HCT116 (cell line): Measurements from ENCODE around the gene DNAJC6. TPM values are rescaled to one million over a fixed set of nuclear protein-coding genes. Genes with fewer than 3 reads are reported as not detected.

Experiments
- ATAC-seq: fragments of 200-7000 bp; cut with Tn5 transposase; 2 replicates; pipeline ENCODE4 v1.9.1; 2020; ENCODE audit warnings: mild to moderate bottlenecking, moderate library complexity
- BruUV-seq: library from RNA; stranded (reverse); fragments of 400-500 nt; replicated peaks from 2 replicates; lab custom pipeline; 2021; lab: Mats Ljungman, UMichigan
- CTCF ChIA-PET: fragments of 300-600 bp; sonication (Branson Sonifier 250); formaldehyde crosslinking; loops from one replicate; lab custom pipeline; 2021; ENCODE audit warnings: antibody characterized with exemption; lab: Charles Lee
- POLR2A ChIA-PET: fragments of 300-600, 350-600 bp; sonication (Branson Sonifier 250); formaldehyde crosslinking; loops from one replicate; lab custom pipeline; 2021; ENCODE audit warnings: antibody characterized with exemption; lab: Charles Lee
- RAD21 ChIA-PET, 2 experiments: fragments of 300-600 bp; sonication (Branson Sonifier 250); formaldehyde crosslinking; loops; one replicate each; lab custom pipeline; 2023; ENCODE audit warnings: low total read pairs in 2 of 2; ENCODE audit not compliant: uncharacterized antibody in 2 of 2, unreplicated experiment in 2 of 2, low non-redundant PET in 1 of 2; lab: Charles Lee
- DNase-seq: peaks from one replicate; pipeline ENCODE4 v3.0.0-alpha.2; 2010; ENCODE audit warnings: low read depth, low spot score
- H2AFZ ChIP-seq: fragments of 200-600 bp; shearing (Covaris generic), sonication (generic); 2 replicates; pipeline ENCODE4 v1.6.1; 2017; ENCODE audit warnings: low read depth, mixed run types, mixed read lengths, antibody characterized with exemption, low read length; ENCODE audit not compliant: poor library complexity, severe bottlenecking
- H3K27ac ChIP-seq: 2 replicates; pipeline ENCODE4 v1.5.1; 2012; ENCODE audit warnings: low read depth, low read length
- H3K27me3 ChIP-seq: fragments of 200-600 bp; sonication (generic); 2 replicates; pipeline ENCODE4 v1.6.1; 2016; ENCODE audit warnings: mixed run types, low read length, mixed read lengths; ENCODE audit not compliant: insufficient read depth
- H3K36me3 ChIP-seq, 2 experiments: fragments of 200-500 bp in 1 of 2; fragments of 200-600 bp in 1 of 2; sonication (Bioruptor generic) in 1 of 2; sonication (generic) in 1 of 2; 2 replicates each; pipeline versions ENCODE4 v1.5.1 to v1.6.1; 2014 to 2016; ENCODE audit warnings: low read length in 2 of 2, inconsistent platforms in 1 of 2, mixed read lengths in 1 of 2, mixed run types in 1 of 2; ENCODE audit not compliant: insufficient read depth in 2 of 2, control insufficient read depth in 1 of 2
- H3K4me1 ChIP-seq, 2 experiments: fragments of 200-600 bp in 1 of 2; sonication (generic) in 1 of 2; 2 replicates each; pipeline versions ENCODE4 v1.5.1 to v1.6.1; 2012 to 2017; ENCODE audit warnings: low read length in 2 of 2, inconsistent platforms in 1 of 2, mild to moderate bottlenecking in 1 of 2, mixed read lengths in 1 of 2, mixed run types in 1 of 2, moderate library complexity in 1 of 2; ENCODE audit not compliant: insufficient read depth in 2 of 2, control insufficient read depth in 1 of 2
- H3K4me2 ChIP-seq: fragments of 200-600 bp; sonication (generic); 2 replicates; pipeline ENCODE4 v1.6.1; 2017; ENCODE audit warnings: mixed run types, low read length, mixed read lengths
- H3K4me3 ChIP-seq, 2 experiments: fragments of 200-600 bp in 1 of 2; sonication (generic) in 1 of 2; replicated peaks in 1 of 2; 2 replicates each; pipeline ENCODE4 v1.5.1; 2011 to 2016; ENCODE audit warnings: low read length in 2 of 2, control low read depth in 1 of 2, low read depth in 1 of 2, mild to moderate bottlenecking in 1 of 2, mixed read lengths in 1 of 2, mixed run types in 1 of 2
- H3K79me2 ChIP-seq: fragments of 200-600 bp; sonication (generic); 2 replicates; pipeline ENCODE4 v1.6.1; 2017; ENCODE audit warnings: mild to moderate bottlenecking, mixed run types, low read length, moderate library complexity, mixed read lengths; ENCODE audit not compliant: insufficient read depth
- H3K9ac ChIP-seq: fragments of 200-600 bp; sonication (generic); 2 replicates; pipeline ENCODE4 v1.6.1; 2016; ENCODE audit warnings: low read length, mixed read lengths
- H3K9me2 ChIP-seq: fragments of 200-600 bp; sonication (generic), shearing (Covaris generic); 2 replicates; pipeline ENCODE4 v1.6.1; 2017; ENCODE audit warnings: mixed run types, mild to moderate bottlenecking, moderate library complexity; ENCODE audit not compliant: insufficient read depth
- H3K9me3 ChIP-seq, 2 experiments: fragments of 200-500 bp in 1 of 2; fragments of 200-600 bp in 1 of 2; sonication (Bioruptor generic) in 1 of 2; sonication (generic) in 1 of 2; 2 replicates each; pipeline ENCODE4 v1.6.1; 2014 to 2017; ENCODE audit warnings: low read length in 2 of 2, mixed read lengths in 2 of 2, inconsistent platforms in 1 of 2, low read depth in 1 of 2, mild to moderate bottlenecking in 1 of 2, mixed run types in 1 of 2, moderate library complexity in 1 of 2; ENCODE audit not compliant: control insufficient read depth in 1 of 2, insufficient read depth in 1 of 2
- H4K20me1 ChIP-seq: fragments of 200-600 bp; sonication (generic), shearing (Covaris generic); 2 replicates; pipeline ENCODE4 v1.6.1; 2017; ENCODE audit warnings: mixed run types, mild to moderate bottlenecking, moderate library complexity; ENCODE audit not compliant: insufficient read depth
- CBX3 ChIP-seq: IDR thresholded peaks from 2 replicates; pipeline ENCODE4 v1.6.1; 2012; ENCODE audit warnings: low read depth
- CEBPB ChIP-seq: IDR thresholded peaks from 2 replicates; pipeline ENCODE4 v1.6.1; 2012; ENCODE audit warnings: low read depth
- EGR1 ChIP-seq: IDR thresholded peaks from 2 replicates; pipeline ENCODE4 v1.6.1; 2012; ENCODE audit warnings: low read depth
- ELF1 ChIP-seq: IDR thresholded peaks from 2 replicates; pipeline ENCODE4 v1.6.1; 2012; ENCODE audit warnings: low read depth, borderline replicate concordance
- EZH2 ChIP-seq: fragments of 200-600 bp; sonication (generic); IDR thresholded peaks from 2 replicates; pipeline ENCODE4 v1.6.1; 2017; ENCODE audit warnings: antibody characterized with exemption, mixed run types
- EZH2phosphoT487 ChIP-seq: fragments of 200-600 bp; IDR thresholded peaks from 2 replicates; pipeline ENCODE4 v1.6.1; 2018; ENCODE audit warnings: antibody characterized with exemption, borderline replicate concordance
- POLR2AphosphoS5 ChIP-seq: IDR thresholded peaks from 2 replicates; pipeline ENCODE4 v1.6.1; 2011; ENCODE audit warnings: mild to moderate bottlenecking, low read depth, low read length, moderate library complexity
- RAD21 ChIP-seq: IDR thresholded peaks from 2 replicates; pipeline ENCODE4 v1.6.1; 2012; ENCODE audit warnings: low read depth, mild to moderate bottlenecking
- SP1 ChIP-seq: IDR thresholded peaks from 2 replicates; pipeline ENCODE4 v1.6.1; 2012; ENCODE audit warnings: low read depth
- SRF ChIP-seq: IDR thresholded peaks from 2 replicates; pipeline ENCODE4 v1.6.1; 2012; ENCODE audit warnings: low read depth
- TCF7L2 ChIP-seq: IDR thresholded peaks from 2 replicates; pipeline ENCODE4 v1.7.0; 2011; ENCODE audit warnings: borderline replicate concordance, inconsistent platforms; ENCODE audit not compliant: insufficient read depth, insufficient read length; ENCODE audit errors: extremely low read depth
- YY1 ChIP-seq: IDR thresholded peaks from 2 replicates; pipeline ENCODE4 v1.6.1; 2011; ENCODE audit warnings: low read length, low read depth, moderate library complexity, mild to moderate bottlenecking; ENCODE audit not compliant: insufficient replicate concordance; ENCODE audit errors: extremely low read depth
- ZFX ChIP-seq: fragments of 450-650 bp; IDR thresholded peaks from 2 replicates; pipeline ENCODE4 v1.6.1; 2017
- intact Hi-C: fragments of 100-400 bp; cut with micrococcal nuclease; formaldehyde crosslinking; loops from 2 replicates; pipeline ENCODE4 v1.10.0; 2022
- total RNA-seq: library from RNA; stranded (reverse); gene quantifications from one replicate; pipeline ENCODE4 v1.2.1, GENCODE V29; 2021; ENCODE audit not compliant: unreplicated experiment
- TF ChIP-seq, protein P1 (sequence below): IDR thresholded peaks from 2 replicates; pipeline ENCODE4 v1.6.1; 2012
- TF ChIP-seq, protein P2 (sequence below): IDR thresholded peaks from 2 replicates; pipeline ENCODE4 v1.6.1; 2012
- TF ChIP-seq, protein P3 (sequence below): IDR thresholded peaks from 2 replicates; pipeline ENCODE4 v1.6.1; 2012; ENCODE audit warnings: low read depth
- TF ChIP-seq, protein P4 (sequence below): IDR thresholded peaks from 2 replicates; pipeline ENCODE4 v1.6.1; 2011; ENCODE audit warnings: mild to moderate bottlenecking, low read length, moderate library complexity; ENCODE audit not compliant: insufficient replicate concordance; ENCODE audit errors: extremely low read depth
- TF ChIP-seq, protein P5 (sequence below), 3 experiments: fragments of 200-600 bp in 1 of 3; sonication (generic) in 1 of 3; IDR thresholded peaks in 2 of 3; conservative IDR thresholded peaks in 1 of 3; 2 replicates each; pipeline ENCODE4 v1.5.1; 2012 to 2017; ENCODE audit warnings: low read depth in 2 of 3, low read length in 2 of 3, antibody characterized with exemption in 1 of 3, borderline replicate concordance in 1 of 3, control low read depth in 1 of 3, mild to moderate bottlenecking in 1 of 3, mixed read lengths in 1 of 3, mixed run types in 1 of 3, moderate library complexity in 1 of 3; ENCODE audit not compliant: insufficient read depth in 1 of 3

DNAJC6 gene
- total RNA-seq, 1 experiment from 2014 or later, result 9.0 TPM

DNA sequence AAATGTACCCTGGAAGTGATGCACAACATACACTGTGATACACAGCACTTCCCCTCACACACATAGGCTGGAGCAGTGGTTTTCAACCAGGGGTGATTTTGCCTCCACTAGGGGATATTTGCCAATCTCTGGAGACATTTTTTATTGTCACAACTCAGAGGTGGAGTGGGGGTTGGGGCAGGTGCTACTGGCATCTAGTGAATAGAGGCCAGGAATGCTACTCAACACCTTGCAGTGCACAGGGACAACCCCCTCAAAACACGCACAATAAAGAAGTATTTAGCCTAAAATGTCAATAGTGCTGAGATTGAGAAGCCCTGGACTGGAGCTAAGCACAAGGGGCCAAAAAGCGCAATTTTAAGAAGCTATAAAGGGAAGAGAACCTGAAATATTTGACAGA lies 54.1 kb downstream of the DNAJC6 start:
- Histone ChIP-seq H3K4me3 (no peak overlapping the region), H3K9me3 (no peaks in the 10 kb centered on the region), H2AFZ (no peak overlapping the region), H3K36me3 (no peaks in the 10 kb centered on the region), H3K27ac (no peak overlapping the region), H3K9me2 (no peaks in the 10 kb centered on the region), H3K4me2 (no peak overlapping the region), H3K79me2 (no peaks in the 10 kb centered on the region), H3K27me3 (no peaks in the 10 kb centered on the region), H3K9ac (no peak overlapping the region), H4K20me1 (no peaks in the 10 kb centered on the region), H3K4me1 (peaks cover 3 to 10% of the 10 kb centered on the region in 2 experiments; a peak in 3 of 4 replicates)
- TF ChIP-seq, protein P1, sequence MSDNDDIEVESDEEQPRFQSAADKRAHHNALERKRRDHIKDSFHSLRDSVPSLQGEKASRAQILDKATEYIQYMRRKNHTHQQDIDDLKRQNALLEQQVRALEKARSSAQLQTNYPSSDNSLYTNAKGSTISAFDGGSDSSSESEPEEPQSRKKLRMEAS, result no peak
- TF ChIP-seq EGR1 (no peak), CBX3 (no peak), EZH2 (no peak), EZH2phosphoT487 (no peak), ZFX (no peak), RAD21 (no peak), SRF (no peak), YY1 (no peak), SP1 (no peak), CEBPB (no peak), ELF1 (no peak), POLR2AphosphoS5 (no peak), TCF7L2 (no peak)
- TF ChIP-seq, protein P2, sequence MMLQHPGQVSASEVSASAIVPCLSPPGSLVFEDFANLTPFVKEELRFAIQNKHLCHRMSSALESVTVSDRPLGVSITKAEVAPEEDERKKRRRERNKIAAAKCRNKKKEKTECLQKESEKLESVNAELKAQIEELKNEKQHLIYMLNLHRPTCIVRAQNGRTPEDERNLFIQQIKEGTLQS, result no peak
- TF ChIP-seq, protein P3, sequence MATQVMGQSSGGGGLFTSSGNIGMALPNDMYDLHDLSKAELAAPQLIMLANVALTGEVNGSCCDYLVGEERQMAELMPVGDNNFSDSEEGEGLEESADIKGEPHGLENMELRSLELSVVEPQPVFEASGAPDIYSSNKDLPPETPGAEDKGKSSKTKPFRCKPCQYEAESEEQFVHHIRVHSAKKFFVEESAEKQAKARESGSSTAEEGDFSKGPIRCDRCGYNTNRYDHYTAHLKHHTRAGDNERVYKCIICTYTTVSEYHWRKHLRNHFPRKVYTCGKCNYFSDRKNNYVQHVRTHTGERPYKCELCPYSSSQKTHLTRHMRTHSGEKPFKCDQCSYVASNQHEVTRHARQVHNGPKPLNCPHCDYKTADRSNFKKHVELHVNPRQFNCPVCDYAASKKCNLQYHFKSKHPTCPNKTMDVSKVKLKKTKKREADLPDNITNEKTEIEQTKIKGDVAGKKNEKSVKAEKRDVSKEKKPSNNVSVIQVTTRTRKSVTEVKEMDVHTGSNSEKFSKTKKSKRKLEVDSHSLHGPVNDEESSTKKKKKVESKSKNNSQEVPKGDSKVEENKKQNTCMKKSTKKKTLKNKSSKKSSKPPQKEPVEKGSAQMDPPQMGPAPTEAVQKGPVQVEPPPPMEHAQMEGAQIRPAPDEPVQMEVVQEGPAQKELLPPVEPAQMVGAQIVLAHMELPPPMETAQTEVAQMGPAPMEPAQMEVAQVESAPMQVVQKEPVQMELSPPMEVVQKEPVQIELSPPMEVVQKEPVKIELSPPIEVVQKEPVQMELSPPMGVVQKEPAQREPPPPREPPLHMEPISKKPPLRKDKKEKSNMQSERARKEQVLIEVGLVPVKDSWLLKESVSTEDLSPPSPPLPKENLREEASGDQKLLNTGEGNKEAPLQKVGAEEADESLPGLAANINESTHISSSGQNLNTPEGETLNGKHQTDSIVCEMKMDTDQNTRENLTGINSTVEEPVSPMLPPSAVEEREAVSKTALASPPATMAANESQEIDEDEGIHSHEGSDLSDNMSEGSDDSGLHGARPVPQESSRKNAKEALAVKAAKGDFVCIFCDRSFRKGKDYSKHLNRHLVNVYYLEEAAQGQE, result no peak
- TF ChIP-seq, protein P4, sequence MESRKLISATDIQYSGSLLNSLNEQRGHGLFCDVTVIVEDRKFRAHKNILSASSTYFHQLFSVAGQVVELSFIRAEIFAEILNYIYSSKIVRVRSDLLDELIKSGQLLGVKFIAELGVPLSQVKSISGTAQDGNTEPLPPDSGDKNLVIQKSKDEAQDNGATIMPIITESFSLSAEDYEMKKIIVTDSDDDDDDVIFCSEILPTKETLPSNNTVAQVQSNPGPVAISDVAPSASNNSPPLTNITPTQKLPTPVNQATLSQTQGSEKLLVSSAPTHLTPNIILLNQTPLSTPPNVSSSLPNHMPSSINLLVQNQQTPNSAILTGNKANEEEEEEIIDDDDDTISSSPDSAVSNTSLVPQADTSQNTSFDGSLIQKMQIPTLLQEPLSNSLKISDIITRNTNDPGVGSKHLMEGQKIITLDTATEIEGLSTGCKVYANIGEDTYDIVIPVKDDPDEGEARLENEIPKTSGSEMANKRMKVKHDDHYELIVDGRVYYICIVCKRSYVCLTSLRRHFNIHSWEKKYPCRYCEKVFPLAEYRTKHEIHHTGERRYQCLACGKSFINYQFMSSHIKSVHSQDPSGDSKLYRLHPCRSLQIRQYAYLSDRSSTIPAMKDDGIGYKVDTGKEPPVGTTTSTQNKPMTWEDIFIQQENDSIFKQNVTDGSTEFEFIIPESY, result no peak
- TF ChIP-seq, protein P5, sequence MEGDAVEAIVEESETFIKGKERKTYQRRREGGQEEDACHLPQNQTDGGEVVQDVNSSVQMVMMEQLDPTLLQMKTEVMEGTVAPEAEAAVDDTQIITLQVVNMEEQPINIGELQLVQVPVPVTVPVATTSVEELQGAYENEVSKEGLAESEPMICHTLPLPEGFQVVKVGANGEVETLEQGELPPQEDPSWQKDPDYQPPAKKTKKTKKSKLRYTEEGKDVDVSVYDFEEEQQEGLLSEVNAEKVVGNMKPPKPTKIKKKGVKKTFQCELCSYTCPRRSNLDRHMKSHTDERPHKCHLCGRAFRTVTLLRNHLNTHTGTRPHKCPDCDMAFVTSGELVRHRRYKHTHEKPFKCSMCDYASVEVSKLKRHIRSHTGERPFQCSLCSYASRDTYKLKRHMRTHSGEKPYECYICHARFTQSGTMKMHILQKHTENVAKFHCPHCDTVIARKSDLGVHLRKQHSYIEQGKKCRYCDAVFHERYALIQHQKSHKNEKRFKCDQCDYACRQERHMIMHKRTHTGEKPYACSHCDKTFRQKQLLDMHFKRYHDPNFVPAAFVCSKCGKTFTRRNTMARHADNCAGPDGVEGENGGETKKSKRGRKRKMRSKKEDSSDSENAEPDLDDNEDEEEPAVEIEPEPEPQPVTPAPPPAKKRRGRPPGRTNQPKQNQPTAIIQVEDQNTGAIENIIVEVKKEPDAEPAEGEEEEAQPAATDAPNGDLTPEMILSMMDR (IDR thresholded peaks at IDR 0.05 in 2 of 3, conservative IDR thresholded peaks at IDR 0.05 in 1 of 3; ENCODE audit: borderline replicate concordance in 1 of 3, insufficient read depth in 1 of 3, low read depth in 2 of 3, low read length in 2 of 3), result no peak
- CTCF ChIA-PET, result no interaction called here
- RAD21 ChIA-PET, result no interaction called here
- no TSS peak for BruUV-seq
- intact Hi-C loops, result no loop called here
- POLR2A ChIA-PET, result no interaction called here
- ATAC-seq (no peak), DNase-seq (no peak)
